NCI-H1417 treated with DMSO at 0.1 percent for 48 hours (cell line): Measurements from ENCODE around the gene ERCC6.

Experiments used
- DNase-seq: peaks from one replicate; lab custom pipeline; 2025; lab: John Stamatoyannopoulos, UW

Gene ERCC6

DNA sequence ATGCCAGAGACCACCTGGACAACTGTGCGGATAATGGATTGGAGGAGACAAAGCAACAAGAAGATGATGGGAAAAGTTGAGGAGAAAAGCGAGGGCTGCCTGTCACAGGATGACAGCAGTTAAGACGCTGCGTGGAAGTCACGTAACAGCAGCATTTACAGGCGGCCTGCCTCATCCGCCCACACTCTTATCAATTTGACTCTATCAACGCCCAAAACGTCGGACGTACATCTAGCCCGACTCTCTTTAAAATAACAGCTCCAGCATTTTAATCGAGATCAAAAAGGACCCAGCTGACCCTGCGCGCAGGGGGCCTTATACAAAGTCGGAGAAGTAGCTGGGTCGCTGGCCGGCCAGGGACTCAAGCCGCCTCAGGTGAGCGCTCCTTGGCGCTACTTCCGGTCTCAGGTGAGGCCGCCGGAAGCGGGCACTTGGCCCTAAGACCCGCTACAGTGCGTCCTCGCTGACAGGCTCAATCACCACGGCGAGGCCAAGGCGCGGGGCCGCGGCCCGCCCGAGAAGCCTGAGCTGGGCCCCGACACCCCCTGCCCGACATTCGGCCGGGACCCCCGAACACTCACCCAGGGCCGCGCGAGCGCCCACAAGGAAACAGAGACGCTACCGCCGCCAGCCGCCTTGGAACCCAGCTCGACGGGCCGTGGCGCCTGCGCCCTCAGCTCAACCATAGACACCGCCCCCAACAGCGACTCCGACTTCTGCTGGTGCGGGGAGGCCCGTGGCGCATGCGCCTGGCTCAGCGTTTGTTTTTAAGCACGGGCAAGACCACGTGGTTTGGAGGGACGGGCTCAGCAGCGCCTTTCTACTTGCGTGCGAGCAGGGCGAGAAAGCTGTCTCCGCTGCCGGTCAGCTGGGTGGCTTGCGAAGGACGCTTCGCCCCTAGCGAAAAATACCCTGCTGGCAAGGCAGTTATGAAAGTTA is at the start of gene ERCC6:
Gene ERCC6 (minus strand): TSS at position 741 of the 939 bp plus-strand sequence.
- peak; percentile 37 for DNase-seq

DNA sequence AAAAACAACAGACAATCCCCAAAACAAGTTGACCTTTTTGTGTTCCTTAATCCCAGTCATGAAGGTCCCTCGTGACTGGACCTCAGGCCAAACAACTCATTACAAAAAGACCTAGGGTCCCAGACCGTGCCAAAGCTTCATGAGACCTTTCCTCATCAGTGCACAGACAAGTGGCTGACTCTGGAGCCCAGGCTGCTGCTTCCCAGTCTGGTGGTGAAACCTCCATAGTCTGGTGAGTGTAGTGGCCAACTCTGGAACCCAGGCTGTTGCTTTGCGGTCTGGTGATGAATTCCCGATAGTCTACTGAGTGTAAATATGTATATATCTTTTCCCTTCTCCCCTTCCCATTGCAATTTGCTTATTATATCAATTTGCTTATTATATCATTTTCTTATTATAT is 49.1 kb upstream of the ERCC6 start:
- DNase-seq, result no peak

- DNase-seq, result no peak
These were observed 46.5 kb upstream of the ERCC6 start for GRCh38 chr10:49585387-49585786.

DNA sequence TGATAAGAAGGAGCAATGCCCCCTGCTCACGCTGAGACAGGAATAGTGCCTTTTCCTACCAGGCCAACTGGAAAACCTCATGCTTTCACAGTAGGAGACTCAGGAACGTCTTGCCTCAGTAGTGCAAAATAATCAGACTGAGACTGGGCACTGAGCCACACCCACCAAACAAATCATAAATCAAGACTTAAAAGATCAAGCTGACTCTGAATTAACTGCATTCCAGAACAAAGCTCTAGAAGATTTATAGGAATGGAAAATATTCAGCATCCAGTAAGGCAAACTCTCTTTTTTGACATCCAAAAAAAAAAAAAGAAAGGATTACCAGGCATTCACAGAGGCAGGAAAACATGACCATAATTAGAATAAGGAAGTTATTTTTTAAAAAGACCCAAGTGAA is 40.7 kb upstream of the ERCC6 start:
- DNase-seq, result no peak

DNA sequence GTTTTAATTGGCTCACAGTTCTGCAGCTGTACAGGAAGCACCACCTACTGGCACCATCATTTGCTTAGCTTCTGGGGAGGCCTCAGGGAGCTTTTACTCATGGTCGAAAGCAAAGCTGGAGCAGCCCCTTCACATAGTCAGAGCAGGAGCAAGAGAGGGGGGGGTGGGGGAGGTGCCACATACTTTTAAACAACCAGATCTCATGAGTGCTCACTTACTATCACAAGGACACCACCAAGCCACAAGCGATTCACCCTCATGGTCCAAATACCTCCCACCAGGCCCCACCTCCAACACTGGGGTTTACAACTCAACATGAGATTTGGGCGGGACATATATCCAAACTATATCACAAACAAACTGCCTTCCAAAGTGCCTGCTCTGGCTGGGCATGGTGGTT is 39.5 kb upstream of the ERCC6 start:
- no peak for DNase-seq

DNA sequence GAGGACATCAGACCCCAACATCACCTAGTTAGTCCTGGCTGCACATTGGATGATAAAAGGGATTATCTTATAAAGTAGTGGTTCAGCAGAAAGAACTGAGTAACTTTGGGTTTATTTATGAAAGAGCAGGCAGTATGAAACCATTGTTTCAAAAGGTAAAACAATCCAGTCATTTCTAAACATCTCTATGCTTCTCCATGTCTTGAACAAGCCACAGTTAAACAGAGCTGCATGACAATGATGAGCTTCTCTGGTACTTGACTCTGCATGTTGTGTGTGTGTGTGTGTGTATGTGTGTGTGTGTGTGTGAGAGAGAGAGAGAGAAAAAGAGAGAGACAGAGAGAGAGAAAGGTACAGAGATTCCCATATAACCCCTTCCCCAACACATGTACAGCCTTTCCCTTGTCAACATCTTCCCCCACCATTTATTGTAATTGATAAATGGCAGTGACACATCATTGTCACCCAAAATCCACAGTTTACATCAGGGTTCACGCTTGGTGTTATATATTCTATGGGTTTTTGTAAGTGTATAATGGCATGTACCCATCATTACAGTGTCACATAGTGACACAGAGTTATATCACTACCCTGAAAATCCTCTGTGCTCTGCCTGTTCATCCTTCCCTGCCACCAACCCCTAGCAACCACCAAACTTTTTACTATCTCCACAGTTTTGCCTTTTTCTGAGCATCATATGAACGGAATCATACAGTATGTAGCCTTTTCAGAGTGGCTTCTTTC is 38.4 kb upstream of the ERCC6 start:
- DNase-seq, result no peak

DNA sequence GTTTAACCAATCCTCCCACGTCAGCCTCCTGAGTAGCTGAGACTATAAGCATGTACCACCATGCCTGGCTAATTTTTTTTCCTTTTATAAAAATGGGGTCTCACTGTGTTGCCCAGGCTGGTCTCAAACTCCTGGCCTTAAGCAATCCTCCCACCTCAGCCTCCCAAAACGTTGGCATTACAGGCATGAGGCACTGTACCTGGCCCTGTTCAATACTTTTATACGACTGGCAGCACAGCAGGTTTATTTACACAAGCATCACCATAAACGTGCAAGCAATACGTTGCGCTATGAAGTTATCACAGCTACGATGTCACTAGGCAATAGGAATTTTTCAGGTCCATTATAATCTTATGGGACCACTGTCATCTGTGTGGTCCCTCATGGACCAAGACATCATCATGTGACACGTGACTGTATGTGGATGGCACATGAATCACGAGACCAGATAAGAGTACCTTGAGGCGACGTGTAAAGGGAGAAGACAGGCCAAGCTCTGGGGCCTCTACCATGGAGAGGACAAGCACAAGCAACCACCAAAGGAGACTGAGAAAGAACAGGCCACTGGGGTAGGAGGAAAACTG is 36.7 kb upstream of the ERCC6 start:
- DNase-seq, result no peak

DNA sequence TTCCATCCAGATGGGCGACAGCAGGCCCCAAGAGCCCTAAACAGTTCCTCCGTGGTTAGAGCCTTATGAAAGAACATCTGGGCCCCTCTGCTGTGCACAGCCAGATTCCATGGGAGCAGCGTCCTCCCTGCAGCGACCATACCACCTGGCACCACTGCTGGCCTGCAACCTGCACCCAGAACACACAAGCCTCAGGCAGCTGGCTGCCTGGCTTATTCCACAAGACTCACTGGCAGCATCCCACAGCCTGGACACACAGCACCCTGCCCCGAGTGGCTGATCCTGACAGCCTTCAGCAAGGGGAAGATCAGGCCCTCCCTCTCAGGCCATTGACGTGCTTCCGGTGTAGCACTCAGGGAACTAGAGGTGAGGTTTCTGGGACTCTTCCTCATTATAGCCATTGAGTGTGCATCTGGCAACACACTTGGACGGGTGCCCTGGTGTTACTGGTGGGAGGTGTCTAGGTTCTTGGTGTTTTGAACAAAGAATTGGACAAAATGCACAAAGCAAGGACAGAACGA is 33.7 kb upstream of the ERCC6 start:
- no peak for DNase-seq

GRCh38 chr10:49571388-49571787 is 32.5 kb upstream of the ERCC6 start:
- no peak for DNase-seq

DNA sequence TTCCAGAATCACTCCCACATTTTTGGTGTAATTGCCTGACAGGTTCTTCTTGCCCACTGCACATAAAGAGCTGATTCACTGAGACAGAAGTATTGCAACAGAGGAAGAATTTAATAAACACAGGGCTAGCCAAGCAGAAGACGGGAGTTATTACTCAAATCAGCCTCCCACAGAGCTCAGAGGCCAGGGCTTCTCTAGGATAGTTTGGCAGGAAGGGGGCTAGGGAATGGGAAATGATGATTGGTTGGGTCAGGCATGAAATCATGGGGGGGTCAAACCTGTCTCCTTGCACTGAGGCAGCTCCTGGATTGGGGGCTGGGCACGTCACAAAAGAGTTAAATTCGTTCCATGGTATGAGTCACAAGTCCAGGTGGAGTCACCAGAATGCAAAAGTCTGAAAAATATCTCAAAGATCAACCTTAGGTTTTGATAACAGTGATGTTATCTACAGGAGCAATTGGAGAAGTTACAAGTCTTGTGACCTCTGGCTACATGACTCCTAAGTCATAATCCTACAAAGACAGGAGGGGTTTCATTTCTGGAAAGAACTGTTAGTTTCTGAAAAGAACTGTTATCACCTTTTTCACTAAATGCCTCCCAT is 30.2 kb upstream of the ERCC6 start:
- DNase-seq, result no peak

DNA sequence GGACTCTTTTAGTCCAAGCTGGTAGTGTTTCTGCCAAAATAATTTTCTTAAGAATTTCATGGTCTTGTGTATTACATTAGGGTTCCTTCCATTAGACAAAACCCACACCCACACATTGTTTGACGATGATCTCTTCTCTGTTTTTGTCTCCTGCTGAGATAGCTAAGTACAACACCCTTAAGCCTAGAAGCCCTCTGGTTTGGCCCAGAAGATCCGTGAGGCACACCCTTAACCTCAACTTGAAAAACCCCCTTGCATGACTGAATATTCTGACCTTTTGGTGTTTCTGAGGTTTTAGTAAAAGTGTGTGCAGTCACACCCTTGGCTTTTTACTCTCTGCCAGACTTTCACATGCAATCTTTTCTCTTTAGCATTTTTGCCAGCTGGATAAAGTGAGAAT is 29.3 kb upstream of the ERCC6 start:
- DNase-seq, result no peak

GRCh38 chr10:49567810-49568209 is 28.9 kb upstream of the ERCC6 start:
- DNase-seq, result no peak

- DNase-seq, result no peak
These were observed 25.6 kb upstream of the ERCC6 start for GRCh38 chr10:49564461-49565009.

GRCh38 chr10:49562893-49563292 is 24.0 kb upstream of the ERCC6 start:
- no peak for DNase-seq

DNA sequence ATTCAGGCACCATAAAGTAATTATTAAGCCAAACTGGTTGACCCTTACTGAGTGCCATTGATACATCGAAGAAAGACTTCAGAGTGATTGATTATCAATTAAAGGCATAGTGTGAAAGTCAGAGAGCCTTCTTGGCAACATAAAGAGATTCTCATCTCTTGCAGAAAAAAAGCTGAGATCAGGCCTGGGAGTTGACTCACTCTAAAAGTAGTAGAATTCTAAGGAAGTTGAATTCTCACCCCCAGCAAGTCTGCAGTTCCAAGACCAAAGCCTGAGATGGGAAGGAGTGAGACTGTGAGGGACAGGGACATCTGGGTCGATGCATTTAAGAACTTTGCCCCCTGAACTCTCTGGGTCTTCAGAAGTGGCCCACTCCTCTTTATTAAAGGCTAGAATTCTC is 21.6 kb upstream of the ERCC6 start:
- DNase-seq, result no peak

DNA sequence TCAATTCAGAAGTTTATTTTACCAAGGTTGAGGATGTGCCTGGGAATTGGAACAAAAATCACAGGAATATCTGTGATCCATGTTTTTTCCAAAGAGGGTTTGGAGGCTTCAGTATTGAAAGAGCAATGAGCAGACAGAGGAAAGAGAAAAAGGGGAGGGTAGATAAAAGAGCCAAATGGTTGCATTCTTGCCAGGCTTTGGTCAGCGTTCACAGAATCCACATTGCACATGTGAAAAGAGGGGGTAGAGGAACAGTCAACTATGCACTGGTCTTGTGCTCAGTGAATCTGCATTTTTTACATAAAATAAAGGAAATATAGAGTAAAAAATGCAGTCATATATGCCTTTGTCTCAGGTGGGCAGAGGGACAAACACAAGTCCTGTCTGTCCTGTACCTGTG is 20.6 kb upstream of the ERCC6 start:
- DNase-seq, result no peak

GRCh38 chr10:49558190-49558589 is 19.3 kb upstream of the ERCC6 start:
- no peak for DNase-seq

- no peak for DNase-seq
These were observed 18.8 kb upstream of the ERCC6 start for GRCh38 chr10:49557681-49558080.

- no peak for DNase-seq
These were observed 17.8 kb upstream of the ERCC6 start for GRCh38 chr10:49556723-49557122.

DNA sequence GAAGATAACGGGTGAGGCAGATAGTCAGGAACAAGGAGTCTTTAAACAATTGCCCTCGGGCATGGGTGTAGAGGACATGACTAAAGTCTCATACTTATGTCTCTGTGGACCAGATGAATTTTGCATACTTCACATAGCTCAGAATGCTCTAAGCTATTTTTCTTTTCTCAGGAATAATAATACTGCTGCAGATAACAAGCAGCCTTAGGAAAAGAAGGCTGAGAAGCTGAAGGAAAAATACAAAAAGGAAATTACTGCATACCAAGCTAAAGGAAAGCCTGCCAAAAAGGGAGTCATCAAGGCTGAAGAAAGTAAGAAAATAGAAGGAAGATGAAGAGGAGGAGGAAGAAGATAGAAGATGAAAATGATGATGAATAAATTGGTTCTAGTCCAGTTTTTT is 13.4 kb upstream of the ERCC6 start:
- no peak for DNase-seq

DNA sequence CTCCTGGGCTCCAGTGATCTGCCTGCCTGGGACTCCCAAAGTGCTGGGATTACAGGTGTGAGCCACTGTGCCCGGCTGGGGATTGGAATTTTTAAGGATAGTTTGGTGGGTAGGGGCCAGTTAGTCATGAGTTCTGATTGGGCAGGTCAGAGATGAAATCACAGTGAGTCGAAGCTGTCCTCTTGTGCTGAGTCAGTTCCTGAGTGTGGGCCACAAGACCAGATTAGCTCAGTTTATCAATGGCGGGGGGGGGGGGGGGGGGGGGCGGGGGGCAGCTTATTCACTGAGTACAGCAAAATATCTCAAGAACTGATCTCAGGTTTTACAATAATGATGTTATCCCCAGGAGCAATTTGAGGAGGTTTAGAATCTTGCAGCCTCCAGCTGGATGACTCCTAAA is 11.6 kb upstream of the ERCC6 start:
- no peak for DNase-seq
